ENCODE data around the gene EPOP. TPM values are rescaled to one million over a fixed set of nuclear protein-coding genes. Genes with fewer than 3 reads are reported as not detected.

EPOP gene
- total and polyA plus RNA-seq, 2 donors (not counting 3 experiments of a cell fraction or from before 2014, with no cell fraction given) = 0.43 to 2.9 TPM

DNA sequence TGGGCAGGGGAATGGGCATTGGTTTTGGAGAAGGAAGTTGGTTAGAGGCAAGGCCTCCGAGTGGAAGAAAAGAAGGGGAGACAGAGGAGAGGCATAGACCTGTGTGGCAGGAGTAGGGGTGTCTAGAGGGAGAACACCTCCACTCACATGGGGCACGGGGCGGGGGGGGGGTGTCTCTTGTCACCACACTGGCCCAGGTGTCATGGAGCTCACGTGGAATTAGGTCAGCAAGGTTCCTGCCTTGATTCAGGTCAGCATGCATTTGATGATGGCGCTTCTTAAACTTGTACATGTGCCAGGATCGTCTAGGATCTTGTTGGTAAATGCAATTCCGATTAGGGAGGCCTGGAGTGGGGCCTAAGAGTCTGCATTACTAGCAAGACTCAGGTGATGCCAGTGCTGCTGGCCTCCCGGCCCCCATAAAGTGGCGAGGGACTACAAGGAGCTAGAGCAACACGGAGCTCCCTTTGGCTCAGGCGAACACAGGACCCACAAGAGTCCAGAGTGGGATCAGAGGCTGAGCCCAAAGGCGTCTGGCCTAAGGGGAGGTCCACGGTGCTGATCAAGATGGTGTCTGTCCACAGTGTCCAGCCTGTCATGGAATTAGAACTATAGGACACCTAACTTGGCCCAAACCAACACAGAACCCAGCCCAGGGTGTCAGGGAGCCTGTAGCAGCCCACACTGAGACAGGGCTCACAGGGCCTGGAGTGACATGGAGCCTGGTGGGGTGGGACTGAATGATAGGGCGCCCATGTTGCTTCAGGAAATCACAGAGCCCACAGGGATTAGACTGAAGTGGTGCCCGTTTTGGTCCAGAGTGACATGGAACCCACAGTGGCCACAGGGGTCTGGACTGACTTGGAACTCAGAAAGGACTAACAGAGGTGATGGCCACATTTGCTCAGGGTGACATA, 16.7 kb downstream of the EPOP start:
- no peak for TF ChIP-seq POLR2AphosphoS5 (IDR thresholded peaks at IDR 0.05; ENCODE audit: insufficient read depth, low read depth, low read length)
- no peak for TF ChIP-seq JUN (IDR thresholded peaks at IDR 0.05; ENCODE audit: borderline replicate concordance, insufficient read depth, insufficient read length, low read depth)
- no peak for TF ChIP-seq MYC (IDR thresholded peaks at IDR 0.05; ENCODE audit: low read depth, low read length)
- TF ChIP-seq, protein P1, sequence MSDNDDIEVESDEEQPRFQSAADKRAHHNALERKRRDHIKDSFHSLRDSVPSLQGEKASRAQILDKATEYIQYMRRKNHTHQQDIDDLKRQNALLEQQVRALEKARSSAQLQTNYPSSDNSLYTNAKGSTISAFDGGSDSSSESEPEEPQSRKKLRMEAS (IDR thresholded peaks at IDR 0.05; ENCODE audit: insufficient read depth, insufficient read length) = no peak
- TF ChIP-seq GATA2 (IDR thresholded peaks at IDR 0.05; ENCODE audit: insufficient read depth, insufficient read length, low read depth, low read length) = no peak
- TF ChIP-seq, protein P2, sequence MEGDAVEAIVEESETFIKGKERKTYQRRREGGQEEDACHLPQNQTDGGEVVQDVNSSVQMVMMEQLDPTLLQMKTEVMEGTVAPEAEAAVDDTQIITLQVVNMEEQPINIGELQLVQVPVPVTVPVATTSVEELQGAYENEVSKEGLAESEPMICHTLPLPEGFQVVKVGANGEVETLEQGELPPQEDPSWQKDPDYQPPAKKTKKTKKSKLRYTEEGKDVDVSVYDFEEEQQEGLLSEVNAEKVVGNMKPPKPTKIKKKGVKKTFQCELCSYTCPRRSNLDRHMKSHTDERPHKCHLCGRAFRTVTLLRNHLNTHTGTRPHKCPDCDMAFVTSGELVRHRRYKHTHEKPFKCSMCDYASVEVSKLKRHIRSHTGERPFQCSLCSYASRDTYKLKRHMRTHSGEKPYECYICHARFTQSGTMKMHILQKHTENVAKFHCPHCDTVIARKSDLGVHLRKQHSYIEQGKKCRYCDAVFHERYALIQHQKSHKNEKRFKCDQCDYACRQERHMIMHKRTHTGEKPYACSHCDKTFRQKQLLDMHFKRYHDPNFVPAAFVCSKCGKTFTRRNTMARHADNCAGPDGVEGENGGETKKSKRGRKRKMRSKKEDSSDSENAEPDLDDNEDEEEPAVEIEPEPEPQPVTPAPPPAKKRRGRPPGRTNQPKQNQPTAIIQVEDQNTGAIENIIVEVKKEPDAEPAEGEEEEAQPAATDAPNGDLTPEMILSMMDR (IDR thresholded peaks at IDR 0.05; ENCODE audit: extremely low read depth in 1 of 2, insufficient read depth in 1 of 2, low read depth in 1 of 2, low read length in 2 of 2) = no peak
- no peak for TF ChIP-seq EZH2 (IDR thresholded peaks at IDR 0.05; ENCODE audit: borderline replicate concordance, low read depth, low read length, severe bottlenecking)
- TF ChIP-seq POLR2A (IDR thresholded peaks at IDR 0.05; ENCODE audit: low read depth, low read length) = no peak
- no peak for TF ChIP-seq FOS (IDR thresholded peaks at IDR 0.05; ENCODE audit: borderline replicate concordance, insufficient read depth, low read length)
- Histone ChIP-seq H4K20me1 (replicated peaks; ENCODE audit: control insufficient read depth, extremely low read depth, insufficient read depth, low read length) (no peaks in the 10 kb centered on the region), H3K9me3 (replicated peaks; ENCODE audit: control insufficient read depth, insufficient read depth, low read length) (no peaks in the 10 kb centered on the region), H3K9ac (replicated peaks; ENCODE audit: extremely low read depth, insufficient read depth, low read length) (no peak overlapping the region), H3K79me2 (ENCODE audit: control insufficient read depth, insufficient read depth, low read length) (no peaks in the 10 kb centered on the region), H3K27ac (ENCODE audit: insufficient read depth, low read depth, low read length) (no peak overlapping the region), H3K4me1 (ENCODE audit: control insufficient read depth, extremely low read depth, insufficient read depth, low read length) (no peaks in the 10 kb centered on the region), H2AFZ (ENCODE audit: low read depth, low read length) (no peak overlapping the region), H3K4me3 (replicated peaks in 1 of 3; ENCODE audit: insufficient read depth in 1 of 3, low read depth in 1 of 3, low read length in 3 of 3) (no peak overlapping the region), H3K9me1 (replicated peaks; ENCODE audit: control insufficient read depth, extremely low read depth, insufficient read depth, low read length) (no peaks in the 10 kb centered on the region), H3K27me3 (ENCODE audit: control insufficient read depth in 2 of 2, insufficient read depth in 2 of 2, low read length in 2 of 2) (peaks cover 7 to 10% of the 10 kb centered on the region in 2 experiments), H3K4me2 (ENCODE audit: insufficient read depth, low read length) (no peak overlapping the region), H3K36me3 (ENCODE audit: control insufficient read depth in 2 of 2, extremely low read depth in 1 of 2, insufficient read depth in 2 of 2, low read length in 2 of 2) (no peaks in the 10 kb centered on the region)
- no peak for FAIRE-seq
- dilution Hi-C loops (cut with MboI; ENCODE audit: extremely low pct_ligation_motif_present, low sequenced_read_pairs) = no loop called here
- CTCF ChIA-PET = interaction anchor here (0.9 to 3.2 kb wide), 4 partner anchors 9 to 99 kb away, joined by 3 to 13 read pairs (median 4); no protein-coding TSS in a partner anchor
- POLR2A ChIA-PET = no interaction called here
- no TSS peak for BruUV-seq (replicated peaks)
- no peak for DNase-seq (ENCODE audit: low read depth, low spot score)
- intact Hi-C loops (cut with micrococcal nuclease) = no loop called here

Data from endothelial cell of umbilical vein (primary cell).